ENCODE measurements around the gene FBLL1. TPM values are rescaled to one million over a fixed set of nuclear protein-coding genes. Genes with fewer than 3 reads are reported as not detected.

The FBLL1 gene
- total and polyA plus RNA-seq, 2 of the 8 experiments (the other 6 are each of a cell fraction or from before 2014, with no cell fraction given) = 8.3 to 30.9 TPM

DNA sequence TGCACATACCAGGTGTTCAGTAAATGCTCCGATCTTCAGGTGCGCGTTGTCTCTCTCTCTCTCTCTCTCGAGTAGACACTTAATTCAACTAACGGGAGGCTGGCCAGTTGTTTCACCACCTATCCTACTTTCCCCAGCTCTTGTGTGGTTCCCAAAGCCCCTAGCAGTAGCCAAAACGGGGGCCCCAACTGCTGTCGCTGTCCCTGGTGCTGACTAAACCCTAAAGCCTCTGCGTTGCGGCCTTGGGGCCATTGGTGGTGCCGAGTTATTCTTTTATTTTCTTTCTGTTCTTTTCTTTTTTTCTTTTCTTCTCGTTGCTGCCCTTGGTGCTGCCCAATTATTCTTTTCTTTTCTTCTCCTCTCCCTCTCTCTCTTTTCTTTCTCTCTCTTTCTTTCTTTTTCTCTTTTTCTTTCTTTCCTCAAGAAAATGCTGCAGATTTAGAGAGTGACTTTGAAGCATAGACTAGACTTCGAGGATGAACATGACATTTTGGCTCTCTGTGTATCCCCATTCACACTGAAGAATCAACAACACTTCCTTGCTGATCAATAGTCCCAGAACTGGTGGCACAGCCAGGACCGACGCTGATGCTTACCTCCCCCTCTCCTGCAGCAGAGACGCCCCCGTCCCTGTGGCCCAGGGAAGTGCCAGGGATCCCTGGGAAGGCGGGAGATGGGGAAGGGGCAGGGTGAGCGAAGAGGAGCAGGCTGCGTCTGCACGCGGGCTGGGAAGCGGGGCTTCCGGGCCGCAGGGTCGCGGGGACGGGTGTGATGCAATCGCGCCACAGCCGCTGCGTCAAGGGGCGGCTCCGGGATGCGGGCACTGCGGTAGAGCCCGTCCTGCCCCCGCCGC is at the start of gene FBLL1 (continued):
- TF ChIP-seq, protein P1, sequence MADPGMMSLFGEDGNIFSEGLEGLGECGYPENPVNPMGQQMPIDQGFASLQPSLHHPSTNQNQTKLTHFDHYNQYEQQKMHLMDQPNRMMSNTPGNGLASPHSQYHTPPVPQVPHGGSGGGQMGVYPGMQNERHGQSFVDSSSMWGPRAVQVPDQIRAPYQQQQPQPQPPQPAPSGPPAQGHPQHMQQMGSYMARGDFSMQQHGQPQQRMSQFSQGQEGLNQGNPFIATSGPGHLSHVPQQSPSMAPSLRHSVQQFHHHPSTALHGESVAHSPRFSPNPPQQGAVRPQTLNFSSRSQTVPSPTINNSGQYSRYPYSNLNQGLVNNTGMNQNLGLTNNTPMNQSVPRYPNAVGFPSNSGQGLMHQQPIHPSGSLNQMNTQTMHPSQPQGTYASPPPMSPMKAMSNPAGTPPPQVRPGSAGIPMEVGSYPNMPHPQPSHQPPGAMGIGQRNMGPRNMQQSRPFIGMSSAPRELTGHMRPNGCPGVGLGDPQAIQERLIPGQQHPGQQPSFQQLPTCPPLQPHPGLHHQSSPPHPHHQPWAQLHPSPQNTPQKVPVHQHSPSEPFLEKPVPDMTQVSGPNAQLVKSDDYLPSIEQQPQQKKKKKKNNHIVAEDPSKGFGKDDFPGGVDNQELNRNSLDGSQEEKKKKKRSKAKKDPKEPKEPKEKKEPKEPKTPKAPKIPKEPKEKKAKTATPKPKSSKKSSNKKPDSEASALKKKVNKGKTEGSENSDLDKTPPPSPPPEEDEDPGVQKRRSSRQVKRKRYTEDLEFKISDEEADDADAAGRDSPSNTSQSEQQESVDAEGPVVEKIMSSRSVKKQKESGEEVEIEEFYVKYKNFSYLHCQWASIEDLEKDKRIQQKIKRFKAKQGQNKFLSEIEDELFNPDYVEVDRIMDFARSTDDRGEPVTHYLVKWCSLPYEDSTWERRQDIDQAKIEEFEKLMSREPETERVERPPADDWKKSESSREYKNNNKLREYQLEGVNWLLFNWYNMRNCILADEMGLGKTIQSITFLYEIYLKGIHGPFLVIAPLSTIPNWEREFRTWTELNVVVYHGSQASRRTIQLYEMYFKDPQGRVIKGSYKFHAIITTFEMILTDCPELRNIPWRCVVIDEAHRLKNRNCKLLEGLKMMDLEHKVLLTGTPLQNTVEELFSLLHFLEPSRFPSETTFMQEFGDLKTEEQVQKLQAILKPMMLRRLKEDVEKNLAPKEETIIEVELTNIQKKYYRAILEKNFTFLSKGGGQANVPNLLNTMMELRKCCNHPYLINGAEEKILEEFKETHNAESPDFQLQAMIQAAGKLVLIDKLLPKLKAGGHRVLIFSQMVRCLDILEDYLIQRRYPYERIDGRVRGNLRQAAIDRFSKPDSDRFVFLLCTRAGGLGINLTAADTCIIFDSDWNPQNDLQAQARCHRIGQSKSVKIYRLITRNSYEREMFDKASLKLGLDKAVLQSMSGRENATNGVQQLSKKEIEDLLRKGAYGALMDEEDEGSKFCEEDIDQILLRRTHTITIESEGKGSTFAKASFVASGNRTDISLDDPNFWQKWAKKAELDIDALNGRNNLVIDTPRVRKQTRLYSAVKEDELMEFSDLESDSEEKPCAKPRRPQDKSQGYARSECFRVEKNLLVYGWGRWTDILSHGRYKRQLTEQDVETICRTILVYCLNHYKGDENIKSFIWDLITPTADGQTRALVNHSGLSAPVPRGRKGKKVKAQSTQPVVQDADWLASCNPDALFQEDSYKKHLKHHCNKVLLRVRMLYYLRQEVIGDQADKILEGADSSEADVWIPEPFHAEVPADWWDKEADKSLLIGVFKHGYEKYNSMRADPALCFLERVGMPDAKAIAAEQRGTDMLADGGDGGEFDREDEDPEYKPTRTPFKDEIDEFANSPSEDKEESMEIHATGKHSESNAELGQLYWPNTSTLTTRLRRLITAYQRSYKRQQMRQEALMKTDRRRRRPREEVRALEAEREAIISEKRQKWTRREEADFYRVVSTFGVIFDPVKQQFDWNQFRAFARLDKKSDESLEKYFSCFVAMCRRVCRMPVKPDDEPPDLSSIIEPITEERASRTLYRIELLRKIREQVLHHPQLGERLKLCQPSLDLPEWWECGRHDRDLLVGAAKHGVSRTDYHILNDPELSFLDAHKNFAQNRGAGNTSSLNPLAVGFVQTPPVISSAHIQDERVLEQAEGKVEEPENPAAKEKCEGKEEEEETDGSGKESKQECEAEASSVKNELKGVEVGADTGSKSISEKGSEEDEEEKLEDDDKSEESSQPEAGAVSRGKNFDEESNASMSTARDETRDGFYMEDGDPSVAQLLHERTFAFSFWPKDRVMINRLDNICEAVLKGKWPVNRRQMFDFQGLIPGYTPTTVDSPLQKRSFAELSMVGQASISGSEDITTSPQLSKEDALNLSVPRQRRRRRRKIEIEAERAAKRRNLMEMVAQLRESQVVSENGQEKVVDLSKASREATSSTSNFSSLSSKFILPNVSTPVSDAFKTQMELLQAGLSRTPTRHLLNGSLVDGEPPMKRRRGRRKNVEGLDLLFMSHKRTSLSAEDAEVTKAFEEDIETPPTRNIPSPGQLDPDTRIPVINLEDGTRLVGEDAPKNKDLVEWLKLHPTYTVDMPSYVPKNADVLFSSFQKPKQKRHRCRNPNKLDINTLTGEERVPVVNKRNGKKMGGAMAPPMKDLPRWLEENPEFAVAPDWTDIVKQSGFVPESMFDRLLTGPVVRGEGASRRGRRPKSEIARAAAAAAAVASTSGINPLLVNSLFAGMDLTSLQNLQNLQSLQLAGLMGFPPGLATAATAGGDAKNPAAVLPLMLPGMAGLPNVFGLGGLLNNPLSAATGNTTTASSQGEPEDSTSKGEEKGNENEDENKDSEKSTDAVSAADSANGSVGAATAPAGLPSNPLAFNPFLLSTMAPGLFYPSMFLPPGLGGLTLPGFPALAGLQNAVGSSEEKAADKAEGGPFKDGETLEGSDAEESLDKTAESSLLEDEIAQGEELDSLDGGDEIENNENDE (IDR thresholded peaks at IDR 0.05; ENCODE audit: insufficient replicate concordance, low read length) = no peak
- TF ChIP-seq RAD21 (IDR thresholded peaks at IDR 0.05 in 1 of 2, conservative IDR thresholded peaks at IDR 0.05 in 1 of 2; ENCODE audit: low read depth in 2 of 2, low read length in 2 of 2) (0 out of 4 replicates have a peak, but pooled peaks of 1 of the 2 experiments have one; percentile 10), CREB1 (IDR thresholded peaks at IDR 0.05) (peak; percentile 66; the same call in 1 of the 2 replicates), TBP (IDR thresholded peaks at IDR 0.05; ENCODE audit: low read depth, low read length) (peak; percentile 35; the same call in 1 of the 2 replicates), KDM4A (IDR thresholded peaks at IDR 0.05; ENCODE audit: low read depth, low read length, severe bottlenecking) (no peak), SIN3A (conservative IDR thresholded peaks at IDR 0.05 in 1 of 2, IDR thresholded peaks at IDR 0.05 in 1 of 2; ENCODE audit: low read depth in 1 of 2, low read length in 2 of 2) (peak; percentile 82 to 93; a peak in 2 of 4 replicates)
- TF ChIP-seq, protein P2, sequence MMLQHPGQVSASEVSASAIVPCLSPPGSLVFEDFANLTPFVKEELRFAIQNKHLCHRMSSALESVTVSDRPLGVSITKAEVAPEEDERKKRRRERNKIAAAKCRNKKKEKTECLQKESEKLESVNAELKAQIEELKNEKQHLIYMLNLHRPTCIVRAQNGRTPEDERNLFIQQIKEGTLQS (IDR thresholded peaks at IDR 0.05; ENCODE audit: insufficient read depth, low read depth, low read length) = peak; percentile 75
